Measurements from ENCODE around the gene CLCNKA. TPM values are rescaled to one million over a fixed set of nuclear protein-coding genes. Genes with fewer than 3 reads are reported as not detected.

The CLCNKA gene
- total RNA-seq, 2 donors from 2014 or later, result 0.20 TPM; not detected in 1

GRCh38 chr1:16009030-16009460, 12.8 kb upstream of the CLCNKA start:
- Histone ChIP-seq H3K4me1 (peaks cover 0 to 18% of the 10 kb centered on the region in 2 donors), H3K4me3 (no peak overlapping the region), H3K9me3 (no peaks in the 10 kb centered on the region), H3K27ac (no peak overlapping the region), H3K36me3 (no peaks in the 10 kb centered on the region), H3K27me3 (no peaks in the 10 kb centered on the region)
- TF ChIP-seq, protein P1, sequence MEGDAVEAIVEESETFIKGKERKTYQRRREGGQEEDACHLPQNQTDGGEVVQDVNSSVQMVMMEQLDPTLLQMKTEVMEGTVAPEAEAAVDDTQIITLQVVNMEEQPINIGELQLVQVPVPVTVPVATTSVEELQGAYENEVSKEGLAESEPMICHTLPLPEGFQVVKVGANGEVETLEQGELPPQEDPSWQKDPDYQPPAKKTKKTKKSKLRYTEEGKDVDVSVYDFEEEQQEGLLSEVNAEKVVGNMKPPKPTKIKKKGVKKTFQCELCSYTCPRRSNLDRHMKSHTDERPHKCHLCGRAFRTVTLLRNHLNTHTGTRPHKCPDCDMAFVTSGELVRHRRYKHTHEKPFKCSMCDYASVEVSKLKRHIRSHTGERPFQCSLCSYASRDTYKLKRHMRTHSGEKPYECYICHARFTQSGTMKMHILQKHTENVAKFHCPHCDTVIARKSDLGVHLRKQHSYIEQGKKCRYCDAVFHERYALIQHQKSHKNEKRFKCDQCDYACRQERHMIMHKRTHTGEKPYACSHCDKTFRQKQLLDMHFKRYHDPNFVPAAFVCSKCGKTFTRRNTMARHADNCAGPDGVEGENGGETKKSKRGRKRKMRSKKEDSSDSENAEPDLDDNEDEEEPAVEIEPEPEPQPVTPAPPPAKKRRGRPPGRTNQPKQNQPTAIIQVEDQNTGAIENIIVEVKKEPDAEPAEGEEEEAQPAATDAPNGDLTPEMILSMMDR (IDR thresholded peaks at IDR 0.05), result peak; percentile 95 to 97
- peak; percentile 88 for DNase-seq (ENCODE audit: low spot score)

DNA sequence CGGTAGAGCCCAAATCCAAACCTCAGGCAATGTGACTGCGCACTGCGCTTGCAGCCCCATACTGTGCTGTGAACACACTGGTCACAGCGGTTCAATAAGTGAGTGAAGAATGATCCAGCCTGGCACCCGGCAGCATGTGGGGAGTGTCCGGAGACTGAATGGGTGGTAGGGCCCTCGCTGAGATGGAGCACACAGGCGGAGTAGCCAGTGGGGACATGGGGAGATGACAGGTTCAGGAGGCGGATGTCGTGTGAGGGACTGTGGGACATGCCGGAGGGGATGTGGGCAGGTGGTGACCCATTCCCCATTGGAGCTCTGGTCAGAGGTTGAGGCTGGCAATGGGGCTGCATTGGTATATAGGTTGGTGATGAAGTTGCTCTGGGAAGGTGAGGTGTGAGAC, 12.2 kb upstream of the CLCNKA start:
- Histone ChIP-seq H3K4me3 (no peak overlapping the region), H3K27me3 (no peaks in the 10 kb centered on the region), H3K4me1 (peaks cover 0 to 25% of the 10 kb centered on the region in 2 donors), H3K27ac (no peak overlapping the region), H3K9me3 (no peaks in the 10 kb centered on the region), H3K36me3 (peaks cover 4% of the 10 kb centered on the region)
- TF ChIP-seq, protein P1 (IDR thresholded peaks at IDR 0.05), result no peak
- no peak for DNase-seq (ENCODE audit: low spot score)

GRCh38 chr1:16010837-16011236, 11.0 kb upstream of the CLCNKA start:
- H3K4me1 ChIP-seq, result peaks cover 0 to 27% of the 10 kb centered on the region in 2 donors
- TF ChIP-seq, protein P1 (IDR thresholded peaks at IDR 0.05), result no peak
- H3K36me3 ChIP-seq, result peaks cover 15% of the 10 kb centered on the region
- H3K4me3 ChIP-seq, result no peak overlapping the region
- H3K27ac ChIP-seq, result peak overlapping the region in 1 of 2 donors; percentile 22
- no peaks in the 10 kb centered on the region for H3K9me3 ChIP-seq
- no peaks in the 10 kb centered on the region for H3K27me3 ChIP-seq
- DNase-seq (ENCODE audit: low spot score), result no peak

- Histone ChIP-seq H3K27ac (peak overlapping the region; percentile 93 to 94), H3K4me3 (peak overlapping the region in 1 of 2 donors; percentile 60), H3K4me1 (peaks cover 0 to 28% of the 10 kb centered on the region in 2 donors), H3K9me3 (no peaks in the 10 kb centered on the region), H3K27me3 (no peaks in the 10 kb centered on the region), H3K36me3 (peaks cover 26% of the 10 kb centered on the region)
- TF ChIP-seq, protein P1 (IDR thresholded peaks at IDR 0.05), result no peak
- DNase-seq (ENCODE audit: low spot score), result no peak
Measured at GRCh38 chr1:16011936-16012589, 9.8 kb upstream of the CLCNKA start.

GRCh38 chr1:16012590-16013219, 9.1 kb upstream of the CLCNKA start:
- TF ChIP-seq, protein P1 (IDR thresholded peaks at IDR 0.05), result no peak
- no peaks in the 10 kb centered on the region for H3K27me3 ChIP-seq
- peaks cover 0 to 34% of the 10 kb centered on the region in 2 donors for H3K4me1 ChIP-seq
- no peaks in the 10 kb centered on the region for H3K9me3 ChIP-seq
- peak overlapping the region; percentile 93 to 94 for H3K27ac ChIP-seq
- no peak for DNase-seq (ENCODE audit: low spot score)
- peak overlapping the region in 1 of 2 donors; percentile 60 for H3K4me3 ChIP-seq
- H3K36me3 ChIP-seq, result peaks cover 31% of the 10 kb centered on the region
